UCSD-AML1 (cell line): ENCODE results near the gene C1orf21.

ENCODE experiments used
- DNase-seq: peaks from one replicate; lab custom pipeline; 2025; ENCODE audit not compliant: unreplicated experiment; lab: John Stamatoyannopoulos, UW

C1orf21 gene

GRCh38 chr1:184408580-184408979, 21.8 kb downstream of the C1orf21 start:
- DNase-seq, result no peak

- no peak for DNase-seq
Measured at GRCh38 chr1:184409011-184409410, 22.2 kb downstream of the C1orf21 start.

- DNase-seq, result no peak
Measured at GRCh38 chr1:184412472-184412871, 25.6 kb downstream of the C1orf21 start.

- DNase-seq, result no peak
Measured at GRCh38 chr1:184416481-184416880, 29.7 kb downstream of the C1orf21 start.

- DNase-seq, result no peak
Measured at GRCh38 chr1:184416946-184417345, 30.1 kb downstream of the C1orf21 start.

- no peak for DNase-seq
Measured at GRCh38 chr1:184417916-184418315, 31.1 kb downstream of the C1orf21 start.

GRCh38 chr1:184418652-184419349, 32.0 kb downstream of the C1orf21 start:
- no peak for DNase-seq

- DNase-seq, result no peak
Measured at GRCh38 chr1:184419350-184420161, 32.7 kb downstream of the C1orf21 start.

GRCh38 chr1:184422490-184423233, 35.8 kb downstream of the C1orf21 start:
- no peak for DNase-seq

- no peak for DNase-seq
Measured at GRCh38 chr1:184423649-184424048, 36.8 kb downstream of the C1orf21 start.

- DNase-seq, result no peak
Measured at GRCh38 chr1:184424157-184424556, 37.3 kb downstream of the C1orf21 start.

- DNase-seq, result no peak
Measured at GRCh38 chr1:184424945-184425344, 38.1 kb downstream of the C1orf21 start.

GRCh38 chr1:184425449-184426277, 38.8 kb downstream of the C1orf21 start:
- DNase-seq, result no peak

GRCh38 chr1:184426278-184426674, 39.4 kb downstream of the C1orf21 start:
- DNase-seq, result no peak

- DNase-seq, result no peak
Measured at GRCh38 chr1:184427722-184428121, 40.9 kb downstream of the C1orf21 start.

GRCh38 chr1:184428604-184429003, 41.8 kb downstream of the C1orf21 start:
- no peak for DNase-seq

- no peak for DNase-seq
Measured at GRCh38 chr1:184429335-184429734, 42.5 kb downstream of the C1orf21 start.

- DNase-seq, result no peak
Measured at GRCh38 chr1:184433956-184434502, 47.2 kb downstream of the C1orf21 start.

GRCh38 chr1:184437291-184437690, 50.5 kb downstream of the C1orf21 start:
- DNase-seq, result no peak

GRCh38 chr1:184438363-184438762, 51.5 kb downstream of the C1orf21 start:
- no peak for DNase-seq

GRCh38 chr1:184442260-184442659, 55.4 kb downstream of the C1orf21 start:
- no peak for DNase-seq
